ENCODE data around the gene SACS.

SACS gene

DNA sequence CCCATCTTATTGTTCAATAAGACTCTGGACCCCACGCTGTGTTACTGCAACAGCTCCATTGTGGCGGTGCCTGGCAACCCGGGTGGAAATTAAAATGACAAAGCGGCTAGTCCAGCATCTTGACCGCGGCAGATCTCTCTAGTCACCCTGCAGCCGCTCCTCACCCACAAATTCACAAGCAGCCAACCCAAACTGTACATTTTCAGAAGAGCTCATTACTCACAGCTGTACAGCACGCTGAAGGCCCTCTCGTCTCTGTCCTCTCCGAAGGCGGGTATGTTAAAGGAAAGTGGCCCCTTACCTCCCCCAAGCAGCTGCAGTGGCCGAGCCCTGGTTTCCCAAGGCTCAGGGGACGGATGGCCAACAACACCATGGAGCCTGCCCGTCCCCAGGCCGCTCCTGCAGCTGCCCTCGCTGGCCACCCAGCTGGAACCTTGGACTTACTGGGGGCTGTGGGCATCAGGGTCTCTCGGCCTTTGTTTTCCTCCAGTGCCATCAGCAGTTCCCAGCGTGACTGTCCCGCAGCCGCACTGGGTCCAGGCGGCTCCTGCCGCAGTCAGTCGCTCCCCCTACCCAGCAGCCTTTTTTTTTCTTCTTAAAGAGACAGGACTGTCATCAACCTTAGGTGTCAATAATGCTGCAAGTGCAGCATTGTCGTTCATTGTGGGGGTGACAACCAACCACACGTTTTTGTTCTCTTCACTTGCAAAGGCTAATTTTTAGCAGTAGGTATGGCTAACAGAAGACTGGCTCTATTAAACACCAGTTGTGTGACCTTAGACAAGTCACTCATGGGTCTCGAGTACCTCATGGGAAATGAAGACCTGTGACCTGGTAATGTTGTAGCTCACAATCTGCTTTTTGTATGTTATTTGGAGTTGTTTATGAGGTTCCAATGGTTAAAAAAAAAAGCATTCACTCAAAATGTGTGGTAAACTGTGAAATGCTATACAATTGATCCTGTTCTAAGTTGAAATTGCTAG is at the start of gene SACS:
TSS of gene SACS (minus strand) at position 532 of the 983 bp plus-strand sequence. CDS start 22,463 bp downstream, outside the sequence.
- no peak for DNase-seq (ENCODE audit: low spot score)

GRCh38 chr13:23480324-23480723 is 46.8 kb upstream of the SACS start:
- DNase-seq (ENCODE audit: low spot score) = no peak

DNA sequence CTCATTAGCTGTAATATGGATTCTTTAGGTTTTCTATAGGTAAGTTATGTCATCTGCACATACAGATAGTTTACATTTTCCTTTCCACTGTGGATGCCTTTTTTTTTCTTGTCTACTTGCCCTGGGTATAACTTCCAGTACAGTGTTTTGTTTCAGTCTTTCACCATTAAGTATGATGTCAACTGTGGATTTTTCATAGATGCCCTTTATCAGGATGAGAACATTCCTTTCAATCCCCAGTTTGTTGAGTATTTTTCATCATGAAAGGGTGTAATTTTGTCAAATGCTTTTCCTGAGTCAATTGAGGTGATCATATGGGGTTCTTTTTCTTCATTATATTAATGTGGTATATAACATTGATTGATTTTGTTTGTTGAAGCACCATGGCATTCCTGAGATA is 43.6 kb upstream of the SACS start:
- DNase-seq (ENCODE audit: low spot score) = no peak

DNA sequence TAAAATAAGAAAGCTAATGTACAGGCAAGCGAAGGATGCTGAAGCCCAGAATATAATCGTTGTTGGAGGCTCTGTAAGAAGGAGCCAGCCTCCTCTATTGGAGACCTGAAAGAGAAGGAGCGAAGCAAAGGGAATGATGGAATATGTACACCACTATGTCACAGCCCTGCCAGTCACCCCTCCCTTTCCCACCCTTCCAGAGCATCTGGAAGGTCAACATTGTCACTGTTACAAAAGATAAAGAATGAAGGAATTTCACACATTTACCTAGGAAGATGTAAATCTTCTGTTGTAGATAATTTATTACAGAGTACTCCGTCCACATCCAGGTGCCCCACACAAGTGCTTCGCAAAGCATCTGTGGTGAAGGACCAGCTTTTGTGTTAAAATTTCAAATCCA is 39.7 kb upstream of the SACS start:
- DNase-seq (ENCODE audit: low spot score) = no peak

DNA sequence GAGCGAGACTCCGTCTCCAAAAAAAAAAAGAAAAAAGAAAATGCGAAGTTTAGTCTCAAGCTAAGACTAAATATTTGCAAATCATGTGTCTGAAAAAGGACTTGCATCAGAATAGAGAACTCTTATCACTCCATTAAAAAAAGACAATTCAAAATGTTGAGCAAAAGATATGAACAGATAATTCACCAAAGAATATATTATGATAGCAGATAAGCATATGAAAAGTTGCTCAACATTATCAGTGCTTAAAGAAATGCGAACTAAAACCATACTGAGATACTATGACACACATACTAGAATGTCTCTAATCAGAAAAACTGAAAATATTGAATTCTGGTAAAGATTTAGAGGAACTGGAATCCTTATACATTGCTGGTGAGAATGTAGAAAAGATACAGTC is 38.7 kb upstream of the SACS start:
- DNase-seq (ENCODE audit: low spot score) = no peak

GRCh38 chr13:23470790-23471614 is 37.5 kb upstream of the SACS start:
- DNase-seq (ENCODE audit: low spot score) = no peak

DNA sequence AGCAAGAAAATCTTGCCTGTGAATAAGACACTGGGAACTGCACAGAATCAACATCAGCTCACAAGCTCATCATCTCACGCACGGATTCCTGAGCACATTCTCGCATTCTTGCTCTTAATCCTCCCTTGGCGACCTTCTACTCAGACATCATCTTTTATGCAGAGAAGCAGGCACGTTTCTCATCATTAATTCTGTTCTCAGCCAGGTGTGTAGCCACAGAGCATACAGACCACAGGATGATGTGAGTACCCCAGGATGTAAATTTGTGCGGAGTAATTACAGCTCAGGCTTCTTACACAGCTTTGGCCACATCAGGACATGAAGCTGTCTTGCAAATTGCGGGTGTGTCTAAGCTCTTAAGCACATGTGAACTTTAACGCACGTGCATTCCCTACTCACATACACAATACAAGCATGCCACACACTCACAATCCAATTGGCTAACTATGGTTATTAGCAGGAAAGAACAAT is 36.5 kb upstream of the SACS start:
- DNase-seq (ENCODE audit: low spot score) = no peak

DNA sequence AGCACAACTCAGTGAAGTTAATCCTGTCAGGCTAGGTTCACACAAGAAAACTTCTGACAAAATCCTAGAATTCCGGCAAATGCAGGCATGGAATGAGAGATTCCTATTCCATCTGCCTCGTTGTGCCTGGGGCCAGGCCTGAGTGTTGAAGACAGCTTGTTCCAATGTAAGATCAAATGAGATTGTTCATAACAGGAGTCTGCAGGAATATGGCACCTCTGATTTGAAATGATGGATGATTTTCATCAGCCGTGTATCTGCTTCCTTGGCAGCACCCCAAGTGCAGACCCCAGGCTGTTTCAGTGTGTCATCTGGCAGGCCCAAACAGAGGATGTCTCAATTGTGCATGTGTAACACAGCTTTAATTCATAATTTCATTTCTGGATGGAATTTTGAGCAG is 35.3 kb upstream of the SACS start:
- DNase-seq (ENCODE audit: low spot score) = no peak

GRCh38 chr13:23467932-23468278 is 34.4 kb upstream of the SACS start:
- DNase-seq (ENCODE audit: low spot score) = no peak

- no peak for DNase-seq (ENCODE audit: low spot score)
Measured at GRCh38 chr13:23467048-23467931, 33.8 kb upstream of the SACS start.

DNA sequence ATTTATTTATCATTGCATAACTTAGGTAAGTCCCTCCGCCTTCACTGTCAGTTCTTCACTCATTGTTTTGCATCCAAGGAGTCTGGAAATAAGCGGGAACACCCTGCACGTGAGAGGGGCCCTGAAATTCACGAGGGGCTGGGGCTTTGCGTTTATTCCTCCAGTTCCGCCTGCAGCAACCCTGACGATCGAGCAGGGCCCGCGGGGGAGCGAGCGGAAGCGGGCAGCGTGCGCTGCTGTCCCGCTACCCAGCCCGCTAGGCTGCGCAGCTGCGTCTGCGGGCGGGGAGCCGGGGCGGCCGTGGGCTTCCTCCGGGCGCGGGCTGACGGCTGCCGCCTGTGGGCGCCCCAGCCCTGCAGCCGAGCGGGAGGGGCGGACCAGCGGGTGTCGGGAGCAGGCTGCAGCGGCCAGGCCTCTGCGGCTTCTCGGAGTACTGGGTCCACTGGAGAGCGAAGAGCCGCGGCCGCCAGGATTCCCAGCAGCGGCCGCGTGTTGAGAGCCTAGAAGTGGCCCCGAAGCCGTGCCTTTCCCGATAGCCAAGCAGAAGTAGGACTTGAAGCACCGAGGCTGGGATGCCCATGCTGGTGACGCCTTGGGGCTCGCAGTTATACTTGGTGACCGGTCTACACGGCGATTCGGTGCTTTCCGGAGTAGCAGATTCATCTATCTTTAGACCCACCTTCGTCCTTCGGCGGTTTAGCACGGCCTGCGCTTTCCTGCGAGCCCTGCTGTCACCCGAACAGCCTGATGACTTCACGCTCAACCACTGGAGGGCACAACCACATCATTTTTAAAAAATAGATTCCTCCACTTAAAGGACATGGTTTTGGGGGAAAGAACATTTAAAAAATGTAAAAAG is 32.9 kb upstream of the SACS start:
- DNase-seq (ENCODE audit: low spot score) = peak; percentile 67

DNA sequence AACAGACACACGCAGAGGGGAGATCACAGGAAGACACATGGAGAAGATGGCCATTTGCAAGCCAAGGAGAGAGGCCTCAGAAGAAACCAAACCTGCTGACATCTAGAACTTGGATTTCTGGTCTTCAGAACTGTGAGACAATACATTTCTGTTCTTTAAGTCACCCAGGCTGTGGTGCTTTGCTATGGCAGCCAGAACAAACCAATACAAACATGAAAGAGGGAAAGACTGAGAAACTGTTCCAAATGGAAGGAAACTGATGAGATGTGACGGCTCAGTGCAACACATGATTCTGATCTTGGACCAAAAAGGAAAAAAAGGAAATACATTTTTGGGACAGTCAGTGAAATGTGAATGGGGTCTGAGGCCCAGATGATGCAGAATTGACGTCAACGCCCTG is 30.2 kb upstream of the SACS start:
- DNase-seq (ENCODE audit: low spot score) = no peak

DNA sequence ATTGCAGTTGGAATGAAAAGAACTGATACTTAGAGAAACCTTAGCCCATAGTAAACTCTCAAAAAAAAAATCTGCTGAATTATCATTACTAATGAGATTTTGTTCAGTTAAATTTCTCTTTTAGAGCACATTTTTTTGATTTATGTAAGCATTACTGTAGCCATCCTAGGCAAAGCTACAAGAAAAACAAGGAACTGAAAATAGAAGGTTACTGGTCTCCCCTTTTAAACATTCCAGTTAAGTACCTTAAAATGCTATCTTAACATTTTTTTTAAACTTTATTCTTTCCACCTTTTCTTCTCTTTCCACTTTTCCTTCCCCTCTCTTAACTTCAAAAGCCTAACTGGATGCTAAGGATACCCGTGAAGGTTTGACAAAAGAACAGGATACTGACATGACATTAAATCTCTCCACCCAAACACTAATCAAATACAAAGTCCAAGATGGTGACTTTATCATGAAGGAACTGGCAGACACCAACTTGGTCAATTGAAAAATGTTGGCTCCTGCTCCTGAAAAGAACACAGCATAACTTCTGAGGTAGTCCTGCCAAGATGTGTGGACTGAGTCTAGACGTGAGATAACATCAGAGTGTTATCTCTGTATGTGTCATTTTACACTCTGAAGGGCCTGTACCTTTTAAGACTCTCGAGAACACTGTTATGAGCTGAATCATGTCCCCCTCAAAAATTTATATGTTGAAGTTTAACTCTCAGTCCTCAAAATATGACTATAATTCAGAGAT is 29.5 kb upstream of the SACS start:
- DNase-seq (ENCODE audit: low spot score) = no peak

DNA sequence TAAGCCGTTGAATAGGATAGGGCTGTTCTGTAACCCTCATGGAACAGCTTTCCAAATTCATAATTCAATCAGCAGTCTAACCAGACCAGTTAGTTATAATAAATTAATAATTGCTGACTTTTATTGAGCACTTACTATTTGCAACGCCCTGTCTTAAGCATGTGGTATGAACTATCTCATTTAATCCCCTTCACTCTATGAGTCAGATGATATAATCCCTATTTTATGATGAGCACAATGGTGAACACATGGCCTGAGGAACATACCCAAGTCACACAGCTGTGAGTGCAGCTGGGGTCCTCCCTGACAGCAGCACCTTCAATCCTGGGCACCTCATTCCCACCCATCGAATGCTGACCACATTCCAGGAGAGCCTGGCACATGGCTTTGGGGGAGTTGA is 28.0 kb upstream of the SACS start:
- DNase-seq (ENCODE audit: low spot score) = no peak

- DNase-seq (ENCODE audit: low spot score) = no peak
Measured at GRCh38 chr13:23460921-23461320, 27.4 kb upstream of the SACS start.

DNA sequence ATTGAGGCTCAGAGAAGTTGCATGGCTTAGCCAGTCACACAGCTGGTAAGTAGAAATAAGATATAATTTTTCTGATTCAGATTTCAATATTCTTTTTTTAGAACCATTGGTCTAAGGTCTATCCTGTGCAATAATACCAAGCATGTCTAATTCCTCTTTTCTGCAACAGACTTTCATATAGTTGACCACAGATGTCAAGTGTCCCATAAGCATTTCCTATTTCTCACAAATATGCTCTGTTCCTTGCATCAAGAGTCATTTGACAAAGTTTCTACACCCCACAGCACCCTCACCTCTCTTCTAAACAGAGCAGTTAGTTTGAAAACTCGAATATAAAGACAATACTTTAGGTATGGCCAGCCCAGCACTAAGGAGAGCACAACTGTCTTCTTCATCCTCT is 26.8 kb upstream of the SACS start:
- no peak for DNase-seq (ENCODE audit: low spot score)

DNA sequence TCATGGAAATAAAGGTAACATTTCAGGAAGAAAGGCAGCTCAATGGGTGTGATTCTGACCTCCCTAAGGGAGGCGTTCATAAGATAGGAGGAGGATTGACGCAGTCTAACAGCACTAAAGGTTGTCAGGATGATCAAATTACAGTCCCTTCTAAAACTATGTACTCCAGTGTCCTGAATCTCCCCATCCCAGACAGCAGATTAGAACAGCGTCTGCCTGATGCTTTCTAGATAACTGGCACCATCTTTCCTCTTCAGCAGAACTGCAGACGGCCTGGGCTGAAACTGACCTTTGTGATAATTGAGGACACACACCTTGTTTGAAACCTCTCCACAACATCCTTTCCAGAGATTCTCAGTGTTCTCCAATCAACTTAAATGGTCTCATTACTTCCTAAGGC is 25.5 kb upstream of the SACS start:
- DNase-seq (ENCODE audit: low spot score) = no peak

DNA sequence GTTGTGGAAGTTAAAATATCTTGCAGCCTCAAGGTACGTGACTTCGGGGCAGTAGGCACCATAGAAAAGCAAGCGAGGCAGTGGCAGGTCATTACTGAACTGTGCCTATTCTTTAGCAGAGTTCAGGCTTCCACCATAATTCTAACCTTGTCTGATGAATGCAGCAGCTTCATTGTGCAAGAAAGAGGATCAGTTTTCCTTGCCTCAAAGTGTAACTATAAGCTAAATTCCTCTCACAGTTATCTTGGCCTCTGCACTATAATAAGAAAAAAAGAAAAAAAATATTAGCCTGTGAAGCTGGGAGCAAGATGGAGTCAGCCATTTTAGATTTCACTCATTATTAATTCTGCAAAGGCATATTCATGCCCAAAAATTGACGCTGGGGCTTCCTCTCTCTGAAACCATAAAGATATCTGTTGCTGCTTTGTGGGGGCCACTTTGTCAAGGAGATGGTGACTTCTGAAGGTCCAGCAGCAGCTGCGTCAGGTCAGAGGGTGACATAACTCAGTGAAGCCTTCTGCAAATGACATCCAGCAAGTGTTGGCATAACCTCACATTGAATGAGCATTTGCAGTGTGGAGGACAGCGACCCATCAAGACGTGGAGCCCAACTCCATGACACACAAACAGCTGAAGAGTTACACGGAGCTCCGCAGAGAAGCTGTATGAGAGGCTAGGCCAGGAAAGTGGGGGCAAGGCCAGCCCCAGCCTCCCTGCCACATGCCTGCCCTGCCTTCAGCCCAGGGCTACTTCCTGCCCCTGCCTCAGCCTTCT is 23.1 kb upstream of the SACS start:
- DNase-seq (ENCODE audit: low spot score) = no peak

GRCh38 chr13:23455401-23456185 is 22.1 kb upstream of the SACS start:
- DNase-seq (ENCODE audit: low spot score) = no peak
